Myometrial cell (primary cell): Measurements from ENCODE around the gene MYO7B. TPM values are rescaled to one million over a fixed set of nuclear protein-coding genes. Genes with fewer than 3 reads are reported as not detected.

Experiments used
- total RNA-seq: library from RNA; depleted of rRNA; stranded (reverse); fragments of >200 nt; gene quantifications from 2 replicates; pipeline ENCODE4 v1.2.3, GENCODE V29; 2015

MYO7B gene
- total RNA-seq, result under 0.01 TPM in 2 replicates

GRCh38 chr2:127535422-127535901 lies at the start of gene MYO7B:
TSS of gene MYO7B (plus strand) at chr2:127535683. CDS start at chr2:127559723, 24,040 bp downstream.

DNA sequence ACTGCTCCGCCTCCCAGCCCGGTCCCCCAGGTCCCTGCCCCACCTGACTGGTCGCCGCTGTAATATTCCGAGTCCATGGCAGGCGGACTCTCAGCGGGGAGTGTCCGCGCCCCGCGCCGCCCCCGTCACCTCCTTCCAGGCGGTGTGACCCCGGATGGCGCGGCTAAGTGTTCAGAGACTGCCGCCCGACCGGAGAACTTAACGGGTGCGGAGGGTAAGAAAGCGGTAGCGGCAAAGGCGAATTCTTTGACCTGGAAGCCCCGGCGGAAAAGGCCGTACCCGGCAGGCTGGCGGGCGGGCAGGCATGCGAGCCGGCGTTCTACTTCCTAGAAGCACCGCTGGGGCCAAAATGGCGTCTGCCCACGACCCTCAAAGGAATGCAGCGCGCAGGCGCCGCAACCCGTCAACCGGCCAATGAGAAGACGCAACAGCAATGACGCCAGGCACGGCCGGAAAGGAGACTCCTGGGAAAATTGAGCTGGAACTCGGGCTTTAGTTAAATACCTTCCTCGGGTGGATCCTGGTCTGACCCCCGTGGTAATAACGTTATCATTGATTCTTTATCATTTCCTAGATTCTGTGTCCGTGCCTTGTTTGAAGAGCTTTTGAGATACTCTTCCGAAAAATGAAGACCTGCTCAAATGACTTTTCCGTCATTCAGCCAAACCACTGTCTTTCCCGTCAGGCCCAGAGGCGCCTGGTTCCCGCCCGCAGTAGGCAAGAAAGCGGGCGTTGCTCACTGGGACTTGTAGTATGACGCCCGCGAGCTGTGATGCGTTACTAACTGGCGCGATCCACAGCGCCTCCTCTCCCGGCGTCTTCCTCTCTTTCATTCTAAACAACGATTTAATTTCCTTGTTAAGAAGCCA lies 9.1 kb upstream of the MYO7B start, which contains the start of gene IWS1:
IWS1 (minus strand) TSS at position 358 of the 869 bp plus-strand sequence; CDS start at position 77, 281 bp downstream.

DNA sequence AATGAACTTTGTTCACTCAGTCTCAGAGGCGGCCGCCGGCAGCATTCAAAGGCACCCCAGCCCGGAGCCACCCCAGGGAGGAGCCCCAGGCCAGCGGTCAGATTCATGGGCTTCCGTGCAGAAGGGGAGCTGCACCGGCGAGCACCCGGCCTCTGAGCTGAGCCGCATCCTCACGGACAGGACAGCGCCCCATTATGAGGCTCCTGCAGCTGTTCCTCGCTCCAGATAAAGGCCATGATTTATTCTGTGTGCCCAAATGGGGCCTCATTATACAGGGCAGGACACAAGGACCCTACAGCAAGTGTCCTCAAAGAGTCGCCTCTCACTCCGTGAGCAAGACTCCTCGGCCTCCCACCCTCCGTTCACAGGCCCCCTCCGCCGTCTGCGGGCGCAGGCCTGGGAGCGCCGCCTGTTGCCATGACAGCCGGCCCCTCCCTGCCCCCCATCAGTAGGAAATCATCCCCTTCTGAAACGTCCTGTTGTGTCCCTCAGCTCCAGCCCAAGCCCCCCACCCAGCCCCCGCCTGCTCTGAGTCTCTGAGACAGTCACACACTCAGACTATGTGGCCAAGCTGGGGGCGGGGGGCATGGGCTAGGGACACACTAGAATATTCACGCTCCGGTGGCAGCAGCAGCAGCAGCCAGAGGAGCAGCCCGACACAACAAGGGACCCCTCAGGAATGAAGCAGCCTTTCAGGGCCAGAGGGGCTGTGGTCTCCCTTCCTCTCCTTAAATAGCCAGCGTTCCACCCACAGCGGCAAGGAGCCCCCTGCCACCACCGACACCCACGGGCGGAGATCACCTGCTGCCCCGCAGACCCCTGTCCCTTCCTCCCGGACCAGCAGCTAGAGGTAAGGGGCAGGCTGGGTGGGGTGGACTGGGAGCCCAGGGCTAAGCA lies 110.2 kb downstream of the MYO7B start, which contains the start of gene GPR17:
GPR17 (plus strand) TSS at position 759 of the 897 bp plus-strand sequence. CDS start 4,583 bp downstream, outside the sequence.

GRCh38 chr2:127675331-127676261 lies 140.1 kb downstream of the MYO7B start, which contains the start of gene LIMS2:
TSS of gene LIMS2 (minus strand) at chr2:127675530. CDS start at chr2:127675024, 506 bp downstream.

Other genes starting within 250 kb of the MYO7B start
- 21.6 and 28.3 TPM in 2 replicates for gene ERCC3, start 241.5 kb upstream of the MYO7B start, total RNA-seq
- gene MAP3K2, start 147.7 kb upstream of the MYO7B start, total RNA-seq, result 20.8 and 22.7 TPM in 2 replicates
- not detected in 2 replicates for gene PROC, start 117.3 kb upstream of the MYO7B start, total RNA-seq
- gene IWS1, start 9.2 kb upstream of the MYO7B start, total RNA-seq, result 21.6 and 29.1 TPM in 2 replicates
- not detected in 2 replicates for gene GPR17, start 110.5 kb downstream of the MYO7B start, total RNA-seq
- gene LIMS2, start 139.8 kb downstream of the MYO7B start, total RNA-seq, result 2.5 and 3.7 TPM in 2 replicates
- 3.4 and 4.0 TPM in 2 replicates for gene SFT2D3, start 165.8 kb downstream of the MYO7B start, total RNA-seq